Skin of body (tissue), 2 donors: ENCODE data around the gene KANSL3. TPM values are rescaled to one million over a fixed set of nuclear protein-coding genes. Genes with fewer than 3 reads are reported as not detected.
"Not testable (repeated sequence)": the region's sequence is repeated elsewhere in the genome, so short reads cannot be mapped to it uniquely, and the experiment has no call there.

Source experiments
- DNase-seq: peaks from one replicate; lab custom pipeline; 2025; lab: John Stamatoyannopoulos, UW
- total RNA-seq: library from RNA; depleted of rRNA; stranded (reverse); fragments of >200 nt; gene quantifications from one replicate; pipeline ENCODE4 v1.2.3, GENCODE V29; 2014

The KANSL3 gene
- total RNA-seq, 1 donor from 2014 or later: 26.0 TPM

GRCh38 chr2:96564026-96564425, 74.1 kb downstream of the KANSL3 start:
- no peak for DNase-seq

- DNase-seq: no peak
Measured at GRCh38 chr2:96558485-96558884, 79.6 kb downstream of the KANSL3 start.

- DNase-seq: no peak
Measured at GRCh38 chr2:96558061-96558460, 80.1 kb downstream of the KANSL3 start.

- DNase-seq: not testable (repeated sequence)
Measured at GRCh38 chr2:96557421-96557820, 80.7 kb downstream of the KANSL3 start.

GRCh38 chr2:96556441-96557330, 81.4 kb downstream of the KANSL3 start:
- DNase-seq: no peak

- DNase-seq: no peak
Measured at GRCh38 chr2:96555146-96555610, 82.9 kb downstream of the KANSL3 start.

GRCh38 chr2:96554293-96555145, 83.6 kb downstream of the KANSL3 start:
- peak; percentile 25 for DNase-seq

GRCh38 chr2:96553957-96554292, 84.2 kb downstream of the KANSL3 start:
- not testable (repeated sequence) for DNase-seq

GRCh38 chr2:96553176-96553956, 84.7 kb downstream of the KANSL3 start:
- DNase-seq: no peak

- no peak for DNase-seq
Measured at GRCh38 chr2:96552315-96553175, 85.6 kb downstream of the KANSL3 start.

- no peak for DNase-seq
Measured at GRCh38 chr2:96551605-96552314, 86.4 kb downstream of the KANSL3 start.

- no peak for DNase-seq
Measured at GRCh38 chr2:96550787-96551604, 87.1 kb downstream of the KANSL3 start.

- DNase-seq: no peak
Measured at GRCh38 chr2:96549967-96550786, 87.9 kb downstream of the KANSL3 start.

GRCh38 chr2:96549466-96549785, 88.7 kb downstream of the KANSL3 start:
- no peak for DNase-seq

- DNase-seq: no peak
Measured at GRCh38 chr2:96548558-96549465, 89.3 kb downstream of the KANSL3 start.

- DNase-seq: no peak
Measured at GRCh38 chr2:96547731-96548171, 90.4 kb downstream of the KANSL3 start.

- DNase-seq: no peak
Measured at GRCh38 chr2:96547203-96547641, 90.9 kb downstream of the KANSL3 start.
